Trophoblast cell (in vitro differentiated cells and primary cell): Measurements from ENCODE around the gene RGS5.

Experiments used
- DNase-seq, 2 donors: peaks; one replicate each; pipeline ENCODE4 v3.0.0-alpha.2; 2016
- H2AFZ ChIP-seq: 2 replicates; pipeline ENCODE4 v1.6.1; 2013; ENCODE audit warnings: low read length, moderate library complexity, mild to moderate bottlenecking; ENCODE audit not compliant: insufficient read depth, poor library complexity
- H2AK5ac ChIP-seq: 2 replicates; pipeline ENCODE4 v1.6.1; 2013; ENCODE audit warnings: mild to moderate bottlenecking, low read length
- H2BK120ac ChIP-seq: 2 replicates; pipeline ENCODE4 v1.6.1; 2013; ENCODE audit warnings: low read length, mild to moderate bottlenecking, moderate library complexity; ENCODE audit not compliant: insufficient read depth, poor library complexity
- H2BK12ac ChIP-seq: 2 replicates; pipeline ENCODE4 v1.6.1; 2013; ENCODE audit warnings: mild to moderate bottlenecking, low read length, moderate library complexity
- H2BK5ac ChIP-seq: 2 replicates; pipeline ENCODE4 v1.6.1; 2013; ENCODE audit warnings: low read length, low read depth, moderate library complexity, mild to moderate bottlenecking; ENCODE audit not compliant: poor library complexity
- H3K14ac ChIP-seq: 2 replicates; pipeline ENCODE4 v1.6.1; 2013; ENCODE audit warnings: mild to moderate bottlenecking, low read length
- H3K18ac ChIP-seq: 2 replicates; pipeline ENCODE4 v1.6.1; 2013; ENCODE audit warnings: mild to moderate bottlenecking, low read length
- H3K23ac ChIP-seq: 2 replicates; pipeline ENCODE4 v1.6.1; 2013; ENCODE audit warnings: low read length
- H3K27ac ChIP-seq: 2 replicates; pipeline ENCODE4 v1.5.1; 2013; ENCODE audit warnings: low read depth, mild to moderate bottlenecking, inconsistent platforms, low read length, moderate library complexity
- H3K27me3 ChIP-seq: 2 replicates; pipeline ENCODE4 v1.6.1; 2013; ENCODE audit warnings: inconsistent platforms, mild to moderate bottlenecking, low read length, moderate library complexity; ENCODE audit not compliant: insufficient read depth
- H3K36me3 ChIP-seq, 2 experiments: 1 replicate in 1 of 2; 2 replicates in 1 of 2; pipeline ENCODE4 v1.6.1; 2013; ENCODE audit warnings: low read length in 2 of 2, mild to moderate bottlenecking in 2 of 2, moderate library complexity in 1 of 2; ENCODE audit not compliant: insufficient read depth in 2 of 2, control insufficient read depth in 1 of 2
- H3K4ac ChIP-seq: 2 replicates; pipeline ENCODE4 v1.6.1; 2013; ENCODE audit warnings: low read depth, mild to moderate bottlenecking, low read length, moderate library complexity
- H3K4me1 ChIP-seq, 2 experiments: 1 replicate in 1 of 2; 2 replicates in 1 of 2; pipeline ENCODE4 v1.6.1; 2013; ENCODE audit warnings: low read length in 2 of 2, mild to moderate bottlenecking in 2 of 2, moderate library complexity in 1 of 2; ENCODE audit not compliant: insufficient read depth in 2 of 2, control insufficient read depth in 1 of 2
- H3K4me2 ChIP-seq: 2 replicates; pipeline ENCODE4 v1.6.1; 2013; ENCODE audit warnings: inconsistent platforms, mild to moderate bottlenecking, low read length, moderate library complexity
- H3K4me3 ChIP-seq: 2 replicates; pipeline ENCODE4 v1.5.1; 2013; ENCODE audit warnings: mild to moderate bottlenecking, low read depth, low read length, inconsistent platforms
- H3K79me1 ChIP-seq: one replicate; pipeline ENCODE4 v1.6.1; 2013; ENCODE audit warnings: low read length
- H3K79me2 ChIP-seq: 2 replicates; pipeline ENCODE4 v1.6.1; 2013; ENCODE audit warnings: low read length, mild to moderate bottlenecking; ENCODE audit not compliant: control insufficient read depth, insufficient read depth, poor library complexity
- H3K9ac ChIP-seq: 2 replicates; pipeline ENCODE4 v1.6.1; 2013; ENCODE audit warnings: mild to moderate bottlenecking, low read length
- H3K9me3 ChIP-seq: 2 replicates; pipeline ENCODE4 v1.6.1; 2013; ENCODE audit warnings: low read depth, mild to moderate bottlenecking, control low read depth, inconsistent platforms, low read length; ENCODE audit not compliant: insufficient read depth
- H4K12ac ChIP-seq: 2 replicates; pipeline ENCODE4 v1.6.1; 2013; ENCODE audit warnings: low read depth, mild to moderate bottlenecking, low read length, moderate library complexity
- H4K8ac ChIP-seq: 2 replicates; pipeline ENCODE4 v1.6.1; 2013; ENCODE audit warnings: low read depth, mild to moderate bottlenecking, low read length, moderate library complexity
- H4K91ac ChIP-seq: one replicate; pipeline ENCODE4 v1.6.1; 2013; ENCODE audit warnings: low read depth, mild to moderate bottlenecking, low read length, moderate library complexity
- WGBS: extraction: QIAGEN DNeasy Blood & Tissue Kit; methylation state at CpG from one replicate; pipeline ENCODE4 v1.1.7; 2013; ENCODE audit warnings: missing lambda C conversion rate; ENCODE audit not compliant: insufficient read length, insufficient coverage; ENCODE audit errors: extremely low coverage; 5-methylcytosine and 5-hydroxymethylcytosine counted together

The RGS5 gene

GRCh38 chr1:163094589-163094988, 108.1 kb downstream of the RGS5 start:
- Histone ChIP-seq H3K36me3 (no peaks in the 10 kb centered on the region), H3K4me3 (no peak overlapping the region), H3K79me1 (no peaks in the 10 kb centered on the region), H2BK120ac (no peak overlapping the region), H4K12ac (no peak overlapping the region), H2AK5ac (no peak overlapping the region), H3K4me1 (no peaks in the 10 kb centered on the region), H2AFZ (no peak overlapping the region), H3K4me2 (no peak overlapping the region), H3K23ac (no peak overlapping the region), H3K9ac (no peak overlapping the region), H3K14ac (no peak overlapping the region), H3K4ac (no peak overlapping the region), H2BK12ac (no peak overlapping the region), H4K8ac (no peak overlapping the region), H3K9me3 (no peaks in the 10 kb centered on the region), H4K91ac (no peak overlapping the region), H3K79me2 (no peaks in the 10 kb centered on the region), H2BK5ac (no peak overlapping the region), H3K27me3 (no peaks in the 10 kb centered on the region), H3K18ac (no peak overlapping the region), H3K27ac (no peak overlapping the region)
- no CpG with 5 or more reads among the region's 2 CpGs for WGBS
- DNase-seq: no peak

- Histone ChIP-seq H3K4me2 (no peak overlapping the region), H3K79me2 (no peaks in the 10 kb centered on the region), H3K79me1 (no peaks in the 10 kb centered on the region), H2AK5ac (no peak overlapping the region), H4K91ac (no peak overlapping the region), H3K14ac (no peak overlapping the region), H3K23ac (no peak overlapping the region), H3K4me3 (no peak overlapping the region), H3K9me3 (no peaks in the 10 kb centered on the region), H3K4ac (no peak overlapping the region), H2AFZ (no peak overlapping the region), H3K4me1 (no peaks in the 10 kb centered on the region), H2BK5ac (no peak overlapping the region), H3K18ac (no peak overlapping the region), H3K9ac (no peak overlapping the region), H2BK12ac (no peak overlapping the region), H4K8ac (no peak overlapping the region), H3K27me3 (no peaks in the 10 kb centered on the region), H3K27ac (no peak overlapping the region), H3K36me3 (no peaks in the 10 kb centered on the region), H2BK120ac (no peak overlapping the region), H4K12ac (no peak overlapping the region)
- WGBS: 96% methylated on average over 1 of the region's 4 CpGs
- DNase-seq: no peak
Observed at GRCh38 chr1:163094182-163094581, 108.5 kb downstream of the RGS5 start.

GRCh38 chr1:163093579-163093978, 109.1 kb downstream of the RGS5 start:
- Histone ChIP-seq H2BK12ac (no peak overlapping the region), H2BK120ac (no peak overlapping the region), H3K27ac (no peak overlapping the region), H3K18ac (no peak overlapping the region), H4K8ac (no peak overlapping the region), H3K79me2 (no peaks in the 10 kb centered on the region), H3K27me3 (no peaks in the 10 kb centered on the region), H3K4me2 (no peak overlapping the region), H2AK5ac (no peak overlapping the region), H3K4me1 (no peaks in the 10 kb centered on the region), H3K79me1 (no peaks in the 10 kb centered on the region), H2AFZ (no peak overlapping the region), H3K14ac (no peak overlapping the region), H3K4ac (no peak overlapping the region), H4K12ac (no peak overlapping the region), H3K4me3 (no peak overlapping the region), H3K36me3 (no peaks in the 10 kb centered on the region), H3K9me3 (no peaks in the 10 kb centered on the region), H3K9ac (no peak overlapping the region), H4K91ac (no peak overlapping the region), H2BK5ac (no peak overlapping the region), H3K23ac (no peak overlapping the region)
- DNase-seq: no peak
- no CpG with 5 or more reads among the region's 9 CpGs for WGBS

GRCh38 chr1:163093169-163093568, 109.5 kb downstream of the RGS5 start:
- DNase-seq: no peak
- no CpG with 5 or more reads among the region's 4 CpGs for WGBS
- H3K4ac ChIP-seq: no peak overlapping the region
- no peaks in the 10 kb centered on the region for H3K27me3 ChIP-seq
- H3K36me3 ChIP-seq: no peaks in the 10 kb centered on the region
- no peak overlapping the region for H4K12ac ChIP-seq
- no peaks in the 10 kb centered on the region for H3K79me1 ChIP-seq
- H3K4me2 ChIP-seq: no peak overlapping the region
- H3K27ac ChIP-seq: no peak overlapping the region
- no peak overlapping the region for H2BK12ac ChIP-seq
- H2AFZ ChIP-seq: no peak overlapping the region
- no peaks in the 10 kb centered on the region for H3K9me3 ChIP-seq
- H3K79me2 ChIP-seq: no peaks in the 10 kb centered on the region
- H3K14ac ChIP-seq: no peak overlapping the region
- H3K9ac ChIP-seq: no peak overlapping the region
- no peak overlapping the region for H3K23ac ChIP-seq
- H2AK5ac ChIP-seq: no peak overlapping the region
- H2BK120ac ChIP-seq: no peak overlapping the region
- H3K18ac ChIP-seq: no peak overlapping the region
- H3K4me3 ChIP-seq: no peak overlapping the region
- no peak overlapping the region for H4K91ac ChIP-seq
- no peak overlapping the region for H4K8ac ChIP-seq
- H3K4me1 ChIP-seq: no peaks in the 10 kb centered on the region
- no peak overlapping the region for H2BK5ac ChIP-seq
